Stimulated activated CD8-positive, alpha-beta memory T cell treated with anti-CD3 and anti-CD28 coated beads, Interleukin-15, amount 100 ng/mL, for 48 hours (primary cell): Measurements from ENCODE around the gene ERH.

Experiments
- DNase-seq, 2 donors: peaks; one replicate each; pipeline ENCODE4 v3.0.0-alpha.2; 2020; ENCODE audit warnings: low read depth in 2 of 2

ERH gene

DNA sequence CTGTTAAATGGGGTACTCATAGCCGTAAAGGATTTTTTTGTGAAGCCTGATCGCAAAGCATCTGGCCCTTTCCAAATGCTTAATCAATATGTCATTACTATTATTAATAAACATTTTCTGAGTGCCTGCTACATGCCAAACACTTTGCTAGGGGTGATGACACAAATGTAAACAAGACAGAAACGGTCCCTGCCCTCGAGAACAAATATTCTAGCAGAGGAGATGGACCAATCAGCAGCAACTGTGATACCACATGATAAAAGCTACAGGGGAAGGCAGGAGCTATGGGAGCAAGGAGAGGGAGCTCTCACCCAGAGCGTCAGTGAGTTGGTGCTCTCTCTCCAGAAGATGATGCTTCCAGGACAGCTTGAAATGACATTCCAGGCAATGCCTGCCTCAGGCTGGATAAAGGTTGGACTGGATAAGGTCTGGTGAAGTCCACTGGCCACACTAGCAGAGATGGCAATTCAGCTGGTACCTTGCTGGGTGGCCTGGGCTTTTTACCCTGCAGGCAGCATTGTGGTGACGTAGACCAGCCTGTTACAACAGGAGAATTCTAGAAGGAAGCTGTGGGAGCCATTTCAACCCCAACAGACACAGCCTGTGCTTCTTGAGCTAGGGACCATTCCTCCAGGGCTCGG is 41.1 kb downstream of the ERH start:
- no peak for DNase-seq

DNA sequence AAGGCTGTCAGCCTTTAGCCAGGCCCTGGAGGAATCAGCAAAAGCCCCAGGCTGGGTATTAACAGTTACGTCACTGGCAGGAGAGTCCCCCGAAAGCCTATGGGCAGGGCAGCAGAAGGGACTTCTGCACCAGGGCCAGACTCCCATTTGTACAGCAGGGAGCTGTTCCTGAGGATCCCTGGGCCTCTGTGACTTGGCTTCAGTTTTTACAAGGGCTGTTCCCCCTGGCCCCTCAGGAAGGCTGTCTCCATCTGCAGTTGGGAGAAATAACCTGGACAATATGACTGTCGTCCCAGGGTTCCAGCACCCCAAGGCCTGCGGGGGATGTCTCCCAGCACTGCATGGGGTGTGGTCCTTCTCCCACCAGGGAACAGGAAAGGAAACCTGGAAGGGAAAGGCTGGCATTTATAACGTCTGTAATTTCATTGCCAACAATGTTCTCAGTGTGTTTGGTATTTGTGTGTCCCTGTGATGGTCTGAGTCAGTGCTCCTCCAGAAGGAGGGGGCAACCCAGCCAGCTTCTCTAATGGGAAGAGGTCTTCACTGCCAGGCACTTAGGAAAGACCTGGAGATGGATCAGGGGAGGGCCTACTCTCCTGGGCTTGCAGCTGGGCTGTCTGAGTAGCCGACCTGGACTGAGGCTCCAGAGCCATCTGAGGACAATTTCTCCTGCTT is 42.4 kb downstream of the ERH start:
- DNase-seq, result no peak

- DNase-seq, result no peak
Measured at GRCh38 chr14:69355154-69355597, 42.9 kb downstream of the ERH start.

- peak; percentile 52 to 57 for DNase-seq
Measured at GRCh38 chr14:69354383-69355153, 43.5 kb downstream of the ERH start.

DNA sequence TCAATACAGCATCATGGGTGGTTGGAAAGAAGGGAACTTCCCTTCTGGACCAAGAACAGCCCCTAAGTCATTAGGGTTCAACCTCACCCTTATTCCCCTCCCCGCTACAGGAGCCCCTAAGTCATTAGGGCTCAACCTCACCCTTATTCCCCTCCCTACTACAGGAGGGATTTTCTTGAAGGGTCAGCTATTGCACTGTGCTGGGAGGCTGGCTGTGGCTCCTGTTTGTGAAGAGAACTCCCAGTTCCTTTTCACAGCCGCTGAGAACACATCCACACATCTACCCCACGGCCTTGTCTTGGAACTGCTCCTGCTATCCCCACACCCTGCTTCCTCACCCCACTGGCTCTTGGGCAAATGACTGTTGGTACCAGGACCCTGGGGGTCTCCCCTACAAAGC is 44.9 kb downstream of the ERH start:
- DNase-seq, result no peak

- no peak for DNase-seq
Measured at GRCh38 chr14:69351911-69352310, 46.2 kb downstream of the ERH start.

- DNase-seq, result no peak
Measured at GRCh38 chr14:69351385-69351784, 46.7 kb downstream of the ERH start.

- DNase-seq, result no peak
Measured at GRCh38 chr14:69350892-69351291, 47.2 kb downstream of the ERH start.

DNA sequence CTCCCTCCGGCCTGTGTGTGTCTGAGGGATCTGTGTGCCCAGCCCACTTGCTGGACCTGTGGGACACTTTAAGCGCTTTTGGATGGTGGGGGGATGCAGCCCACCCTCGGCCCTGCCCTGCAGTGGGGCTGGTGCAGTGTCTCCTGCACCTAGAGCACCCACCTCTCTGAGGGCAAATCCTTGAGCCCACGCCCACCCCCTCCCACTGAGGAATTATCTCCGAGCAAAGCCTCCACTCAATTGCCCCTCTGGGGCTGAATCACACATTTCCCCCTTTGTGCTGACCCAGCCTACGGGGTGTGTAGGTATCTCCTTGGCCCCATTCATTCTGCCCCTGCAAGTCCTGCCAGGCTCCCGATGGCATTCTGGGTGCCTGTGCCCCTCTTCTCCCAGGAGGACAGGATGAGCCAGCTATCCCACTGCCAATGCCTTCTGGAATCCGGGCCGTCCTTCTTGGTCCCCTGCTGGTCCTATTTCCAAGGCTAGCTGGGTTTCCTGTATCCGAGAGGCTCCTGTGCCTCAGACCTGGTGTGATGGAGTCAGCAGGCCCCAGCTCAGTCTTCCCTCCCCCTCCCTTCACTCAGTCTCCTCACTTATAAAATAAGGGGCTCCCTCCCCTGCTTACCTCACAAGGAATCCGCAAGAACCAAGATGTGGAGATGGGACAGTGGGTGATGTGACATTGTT is 48.9 kb downstream of the ERH start:
- DNase-seq, result no peak

DNA sequence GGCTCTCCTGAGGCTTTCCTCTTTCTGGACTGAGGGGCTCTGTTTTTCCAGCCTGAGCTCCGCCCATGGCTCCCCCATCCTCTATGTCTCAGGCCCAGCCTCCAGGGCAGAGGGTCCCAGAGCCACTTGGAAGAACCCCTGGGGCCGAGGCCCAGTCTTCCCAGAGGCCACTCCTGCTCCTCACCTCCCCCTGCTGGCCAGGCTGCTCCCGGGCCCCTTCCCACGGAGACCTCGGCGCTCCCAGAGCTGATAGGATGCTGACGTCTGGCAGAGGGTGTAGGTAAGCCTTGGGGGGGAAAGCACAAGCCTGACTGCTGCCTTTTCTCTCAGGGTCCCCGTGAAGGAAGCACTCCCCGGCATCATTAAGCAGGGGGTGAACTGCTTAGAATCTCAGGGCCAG is 51.4 kb downstream of the ERH start:
- no peak for DNase-seq

DNA sequence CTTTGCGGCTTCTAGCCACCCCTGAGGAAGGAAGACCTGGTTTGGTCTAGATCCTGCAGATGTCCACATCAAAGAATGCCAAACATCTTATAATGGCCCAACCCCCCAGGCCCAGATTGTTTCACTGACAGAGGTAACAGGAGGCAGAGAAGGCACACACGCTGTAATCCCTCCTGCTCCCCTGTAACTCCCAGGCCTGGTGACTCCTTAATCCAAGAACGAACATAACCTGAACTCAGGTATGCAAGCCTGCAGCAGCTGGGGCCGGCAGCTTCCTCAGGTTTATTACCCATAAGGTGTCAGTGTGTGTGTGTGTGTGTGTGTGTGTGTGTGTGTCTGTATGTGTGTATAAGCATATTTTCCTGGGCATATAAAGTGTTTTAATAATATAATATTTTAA is 52.7 kb downstream of the ERH start:
- no peak for DNase-seq

DNA sequence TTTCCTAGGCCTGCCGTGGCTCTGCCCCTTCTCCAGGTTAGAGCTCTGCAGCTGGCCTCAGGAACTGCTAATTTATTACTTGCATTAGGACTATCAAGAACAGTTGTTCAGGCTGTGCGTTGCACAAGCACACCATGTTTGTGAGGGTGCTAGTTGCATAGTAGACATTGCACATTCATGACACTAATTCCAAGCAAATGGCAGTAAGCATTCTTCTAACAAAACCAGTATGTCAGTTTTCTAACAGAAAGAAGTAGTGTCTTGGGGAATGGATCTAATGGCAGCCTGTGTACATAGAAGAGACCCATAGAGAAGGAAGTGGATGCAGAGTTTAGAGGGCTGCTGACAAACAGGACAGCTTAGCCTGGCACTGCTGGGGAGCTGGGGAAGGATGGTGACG is 53.9 kb downstream of the ERH start:
- no peak for DNase-seq

GRCh38 chr14:69342928-69343525 is 55.1 kb downstream of the ERH start:
- DNase-seq, result no peak

GRCh38 chr14:69339426-69339825 is 58.7 kb downstream of the ERH start:
- DNase-seq, result no peak

DNA sequence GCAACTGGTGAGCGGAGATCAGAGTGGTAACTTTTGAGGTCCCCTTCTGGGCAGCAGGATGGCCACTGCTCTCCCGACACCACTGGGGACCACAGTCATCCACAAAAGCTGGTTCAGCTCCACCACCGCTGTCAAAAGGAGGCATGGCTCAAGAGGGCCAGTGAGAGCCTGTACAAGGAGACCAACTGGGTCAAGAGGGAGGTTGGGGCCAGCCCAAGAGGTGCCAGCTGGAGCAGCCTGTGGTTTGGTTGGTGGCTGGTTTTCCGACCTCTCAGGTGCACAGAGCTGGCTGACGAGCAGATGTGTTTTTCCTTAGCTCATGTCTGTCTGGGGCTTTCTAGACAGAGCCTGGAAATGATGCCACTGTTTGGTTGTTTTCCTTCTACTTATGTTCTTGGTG is 60.1 kb downstream of the ERH start:
- no peak for DNase-seq

- DNase-seq, result no peak
Measured at GRCh38 chr14:69335371-69335771, 62.7 kb downstream of the ERH start.

DNA sequence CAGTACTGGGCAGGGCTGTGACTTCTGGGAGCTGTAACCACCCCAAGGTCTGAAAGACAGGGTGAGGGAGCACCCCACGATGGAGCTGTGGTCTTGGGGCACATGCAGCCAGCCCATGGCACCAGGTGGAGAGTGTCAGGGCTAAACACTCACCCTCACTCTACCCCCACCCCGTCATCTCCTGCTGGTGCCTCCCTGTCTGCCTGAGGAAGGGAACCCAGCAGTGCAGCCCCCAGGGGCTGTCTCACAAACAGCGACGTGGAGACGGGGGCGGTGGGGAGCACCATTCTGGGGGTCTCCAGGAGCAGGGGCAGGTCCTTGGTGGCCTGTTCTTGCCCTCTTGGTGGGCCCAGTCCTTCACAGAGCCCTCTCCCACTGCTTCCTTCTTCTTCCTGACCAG is 63.5 kb downstream of the ERH start:
- no peak for DNase-seq

DNA sequence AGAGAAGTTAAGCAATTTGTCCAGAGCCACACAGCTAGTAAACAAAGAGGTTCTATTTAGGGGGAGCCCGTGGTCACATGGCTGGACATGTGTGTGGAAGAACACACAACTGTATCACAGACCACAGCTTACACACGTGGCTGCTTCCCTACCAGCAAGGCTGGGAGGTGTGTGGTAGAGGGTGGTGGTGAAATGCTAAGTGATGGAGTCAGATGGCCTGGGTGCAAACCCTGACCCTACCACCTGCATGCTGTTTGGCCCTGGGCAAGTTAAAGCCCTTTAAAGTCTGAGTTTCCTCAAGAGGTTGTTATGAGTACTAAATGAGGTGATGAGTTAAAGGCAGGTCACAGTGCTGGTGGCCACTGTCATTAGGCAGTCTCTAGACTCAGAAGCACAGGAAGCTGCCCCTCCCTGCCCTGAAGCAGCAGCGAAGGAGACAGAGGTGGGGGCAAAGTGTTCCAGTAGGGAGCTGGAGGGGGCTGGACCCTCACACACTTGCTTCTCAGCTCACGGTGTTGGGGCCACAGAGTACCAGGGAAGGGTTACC is 64.2 kb downstream of the ERH start:
- no peak for DNase-seq

DNA sequence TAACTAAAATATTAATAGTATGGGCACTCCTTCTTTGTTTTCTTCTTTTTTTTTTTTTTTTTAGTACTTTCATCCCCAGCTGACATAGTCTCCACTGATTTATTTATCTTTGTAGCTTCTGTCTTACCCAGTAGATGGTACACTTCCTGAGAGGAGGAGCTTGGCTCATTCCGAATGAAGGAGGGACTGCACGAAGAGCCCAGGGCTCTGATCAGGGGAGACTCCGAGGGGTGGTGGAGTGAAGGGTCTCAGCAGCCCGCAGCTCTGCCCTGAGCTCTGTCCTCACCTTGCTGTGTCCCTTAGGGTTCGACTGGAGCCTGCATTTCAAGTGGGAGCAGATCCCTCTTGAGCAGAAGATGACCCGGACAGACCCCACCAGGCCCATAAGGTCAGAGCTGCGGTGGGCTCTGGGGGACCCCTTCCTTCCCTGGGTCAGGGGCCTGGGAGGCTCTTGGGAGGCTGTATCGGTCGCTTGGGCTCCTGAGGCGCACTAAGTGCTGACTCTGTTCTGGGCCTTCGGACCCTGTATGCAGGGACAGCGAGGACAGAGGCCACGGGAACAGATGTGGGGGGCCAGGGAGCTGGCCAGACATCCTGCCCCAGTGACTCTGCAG is 65.2 kb downstream of the ERH start:
- no peak for DNase-seq

GRCh38 chr14:69331206-69331605 is 66.9 kb downstream of the ERH start:
- no peak for DNase-seq
